Kidney (tissue), 14 donors: ENCODE data around the gene SRA1. TPM values are rescaled to one million over a fixed set of nuclear protein-coding genes. Genes with fewer than 3 reads are reported as not detected.

Experiments used
- DNase-seq, 5 donors: peaks; one replicate each; pipeline ENCODE4 v3.0.0-alpha.2; 2013 to 2020
- FAIRE-seq: peaks from 2 replicates; lab custom pipeline; 2012; peaks lifted over from hg19 to GRCh38; lab: Jason Lieb, UNC
- H3K27ac ChIP-seq, 2 donors: one replicate each; pipeline ENCODE4 v1.7.0; 2013; ENCODE audit warnings: low read depth in 2 of 2, low read length in 2 of 2, inconsistent platforms in 1 of 2
- H3K27me3 ChIP-seq: one replicate; pipeline ENCODE4 v1.7.1; 2013; ENCODE audit warnings: low read length, inconsistent platforms; ENCODE audit not compliant: control insufficient read depth, insufficient read depth
- H3K36me3 ChIP-seq, 3 donors: one replicate each; pipeline versions ENCODE4 v1.7.0 to v1.7.1; 2013; ENCODE audit warnings: low read length in 3 of 3, control low read depth in 1 of 3, inconsistent platforms in 1 of 3; ENCODE audit not compliant: insufficient read depth in 3 of 3, control insufficient read depth in 2 of 3
- H3K4me1 ChIP-seq, 3 donors: one replicate each; pipeline versions ENCODE4 v1.7.0 to v1.7.1; 2013; ENCODE audit warnings: low read length in 3 of 3, inconsistent platforms in 1 of 3, low read depth in 1 of 3; ENCODE audit not compliant: control insufficient read depth in 2 of 3, insufficient read depth in 2 of 3
- H3K4me3 ChIP-seq, 3 donors: one replicate each; pipeline versions ENCODE4 v1.7.0 to v1.8.1; 2013; ENCODE audit warnings: low read length in 3 of 3, control low read depth in 1 of 3, inconsistent platforms in 1 of 3
- H3K9ac ChIP-seq, 3 donors: one replicate each; pipeline versions ENCODE4 v1.7.0 to v1.7.1; 2013; ENCODE audit warnings: low read length in 3 of 3, control low read depth in 1 of 3, inconsistent platforms in 1 of 3
- H3K9me3 ChIP-seq, 3 donors: one replicate each; pipeline versions ENCODE4 v1.7.0 to v1.7.1; 2013; ENCODE audit warnings: low read length in 3 of 3, control low read depth in 1 of 3, inconsistent platforms in 1 of 3; ENCODE audit not compliant: control insufficient read depth in 2 of 3, insufficient read depth in 1 of 3
- CTCF ChIP-seq: IDR thresholded peaks from 3 replicates; pipeline ENCODE4 v1.5.1; 2012; ENCODE audit warnings: mild to moderate bottlenecking, moderate library complexity, borderline replicate concordance; ENCODE audit not compliant: insufficient read depth; ENCODE audit errors: extremely low read depth
- intact Hi-C: fragments of 100-400 bp; cut with DNase I; formaldehyde crosslinking; loops from one replicate; pipeline ENCODE4 v1.11.1; 2022
- polyA plus RNA-seq: library from polyadenylated mRNA; stranded (reverse); fragments of 350-450 nt; fragmentation: Illumina TruSeq; extraction: RNeasy Lipid Tissue Mini Kit (QIAGEN cat#74804); gene quantifications from one replicate; pipeline ENCODE4 v1.2.3, GENCODE V29; 2014; ENCODE audit warnings: low read depth, low replicate concordance; ENCODE audit not compliant: insufficient read depth
- total RNA-seq: library from RNA; stranded (reverse); fragmentation: NEBNext Ultra II Directional; extraction: Animal tissue kit (Norgen Biotek cat#: 25700); gene quantifications from one replicate; pipeline ENCODE4 v1.2.1, GENCODE V29; 2021
- donor health status: control.
- donor health status: control.
- donor health status: control.
- donor health status: control.
- donor health status: control.
- donor health status: DM: yes; HTN: yes; CAD: no.
- donor health status: Normal renal cell carcinoma (clear cell type).

SRA1 gene
- total and polyA plus RNA-seq, 2 donors from 2014 or later, result 31.3 to 52.4 TPM

GRCh38 chr5:140568443-140569063 is 11.3 kb upstream of the SRA1 start:
- no peak overlapping the region for H3K9ac ChIP-seq

GRCh38 chr5:140567871-140568270 is 10.6 kb upstream of the SRA1 start:
- intact Hi-C loops, result no loop called here
- TF ChIP-seq CTCF, result no peak
- H3K4me1 ChIP-seq, result peaks cover 0 to 34% (median 17%) of the 10 kb centered on the region in 3 donors
- no peaks in the 10 kb centered on the region for H3K9me3 ChIP-seq
- H3K27me3 ChIP-seq, result no peaks in the 10 kb centered on the region
- peak in 1 of 5 donors; percentile 52 for DNase-seq
- H3K27ac ChIP-seq, result no peak overlapping the region
- H3K4me3 ChIP-seq, result no peak overlapping the region
- peaks cover 0 to 19% (median 13%) of the 10 kb centered on the region in 3 donors for H3K36me3 ChIP-seq
- no peak for FAIRE-seq
- H3K9ac ChIP-seq, result no peak overlapping the region

More at GRCh38 chr5:140568443-140569063, 11.3 kb upstream of the SRA1 start:
- DNase-seq, result peak in 1 of 5 donors; percentile 49
- Histone ChIP-seq H3K27ac (peak overlapping the region in 1 of 2 donors; percentile 11), H3K27me3 (no peaks in the 10 kb centered on the region), H3K4me3 (no peak overlapping the region), H3K9me3 (no peaks in the 10 kb centered on the region), H3K36me3 (peaks cover 0 to 19% (median 13%) of the 10 kb centered on the region in 3 donors), H3K4me1 (peaks cover 0 to 30% (median 13%) of the 10 kb centered on the region in 3 donors)
- TF ChIP-seq CTCF, result no peak
- FAIRE-seq, result no peak
- intact Hi-C loops, result no loop called here

DNA sequence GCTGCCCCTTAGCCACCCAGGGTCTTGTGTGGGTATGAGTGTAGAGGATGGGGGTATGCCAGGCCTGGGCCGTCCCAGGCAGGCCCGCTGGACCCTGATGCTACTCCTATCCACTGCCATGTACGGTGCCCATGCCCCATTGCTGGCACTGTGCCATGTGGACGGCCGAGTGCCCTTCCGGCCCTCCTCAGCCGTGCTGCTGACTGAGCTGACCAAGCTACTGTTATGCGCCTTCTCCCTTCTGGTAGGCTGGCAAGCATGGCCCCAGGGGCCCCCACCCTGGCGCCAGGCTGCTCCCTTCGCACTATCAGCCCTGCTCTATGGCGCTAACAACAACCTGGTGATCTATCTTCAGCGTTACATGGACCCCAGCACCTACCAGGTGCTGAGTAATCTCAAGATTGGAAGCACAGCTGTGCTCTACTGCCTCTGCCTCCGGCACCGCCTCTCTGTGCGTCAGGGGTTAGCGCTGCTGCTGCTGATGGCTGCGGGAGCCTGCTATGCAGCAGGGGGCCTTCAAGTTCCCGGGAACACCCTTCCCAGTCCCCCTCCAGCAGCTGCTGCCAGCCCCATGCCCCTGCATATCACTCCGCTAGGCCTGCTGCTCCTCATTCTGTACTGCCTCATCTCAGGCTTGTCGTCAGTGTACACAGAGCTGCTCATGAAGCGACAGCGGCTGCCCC is 10.0 kb upstream of the SRA1 start:
- Histone ChIP-seq H3K36me3 (peaks cover 0 to 19% (median 13%) of the 10 kb centered on the region in 3 donors), H3K4me1 (peaks cover 0 to 34% (median 17%) of the 10 kb centered on the region in 3 donors), H3K9ac (no peak overlapping the region), H3K4me3 (no peak overlapping the region), H3K27me3 (no peaks in the 10 kb centered on the region), H3K9me3 (no peaks in the 10 kb centered on the region), H3K27ac (no peak overlapping the region)
- FAIRE-seq (no peak), DNase-seq (peak in 1 of 5 donors; percentile 75)
- no peak for TF ChIP-seq CTCF
- intact Hi-C loops, result no loop called here
